Dendritic cell treated with granulocyte-macrophage colony-stimulating factor and Interleukin-4, amounts not matched to agents 40 ng/mL and 50 ng/mL, for 4 days (primary cell): ENCODE data around the gene TAF6.

Source experiments
- H3K27ac Mint-ChIP-seq: one replicate; pipeline ENCODE4 v1.8.0; 2022; ENCODE audit warnings: mild to moderate bottlenecking, mixed read lengths
- H3K27me3 Mint-ChIP-seq: one replicate; pipeline ENCODE4 v1.8.0; 2022; ENCODE audit warnings: mild to moderate bottlenecking, mixed read lengths
- H3K36me3 Mint-ChIP-seq: one replicate; pipeline ENCODE4 v1.8.0; 2022; ENCODE audit warnings: low read depth, mixed read lengths
- H3K4me1 Mint-ChIP-seq: one replicate; pipeline ENCODE4 v1.8.0; 2022; ENCODE audit warnings: low read depth, mixed read lengths
- H3K4me3 Mint-ChIP-seq: one replicate; pipeline ENCODE4 v1.8.0; 2022; ENCODE audit warnings: mild to moderate bottlenecking, moderate library complexity, mixed read lengths
- H3K9me3 Mint-ChIP-seq: one replicate; pipeline ENCODE4 v1.8.0; 2022; ENCODE audit warnings: mixed read lengths
- intact Hi-C: fragments of 100-400 bp; cut with micrococcal nuclease; formaldehyde crosslinking; loops from one replicate; pipeline ENCODE4 v1.15.0; 2022

TAF6 gene

GRCh38 chr7:100119072-100119969, at the start of gene TAF6, which contains the start of gene CNPY4:
TSS of gene TAF6 (minus strand) at chr7:100119358. CDS start at chr7:100114209, 5,149 bp downstream.
TSS of gene CNPY4 (plus strand) at chr7:100119634. CDS start at chr7:100119745, 111 bp downstream.
- peaks cover 46% of the 10 kb centered on the region for H3K4me1 Mint-ChIP-seq
- peak within 1 kb of the TSS; percentile 97 for H3K27ac Mint-ChIP-seq
- H3K9me3 Mint-ChIP-seq, result no peaks in the 10 kb centered on the region
- intact Hi-C loops, result loop anchor here (1.0 to 2.0 kb wide), 2 partner anchors 8 to 19 kb away; partner anchors contain the start of genes AP4M1 and MCM7
- H3K36me3 Mint-ChIP-seq, result peaks cover 35% of the 10 kb centered on the region
- H3K27me3 Mint-ChIP-seq, result no peaks in the 10 kb centered on the region
- peak within 1 kb of the TSS; percentile 100 for H3K4me3 Mint-ChIP-seq

GRCh38 chr7:100167912-100168323, 48.8 kb upstream of the TAF6 start:
- intact Hi-C loops, result no loop called here
- Mint-ChIP-seq H3K27ac (peak overlapping the region; percentile 64), H3K4me3 (peak overlapping the region; percentile 67), H3K27me3 (peaks cover 82% of the 10 kb centered on the region), H3K9me3 (no peaks in the 10 kb centered on the region), H3K36me3 (no peaks in the 10 kb centered on the region), H3K4me1 (peaks cover 39% of the 10 kb centered on the region)

- intact Hi-C loops, result no loop called here
- Mint-ChIP-seq H3K4me3 (peak overlapping the region; percentile 67), H3K27ac (peak overlapping the region; percentile 64), H3K27me3 (peaks cover 86% of the 10 kb centered on the region), H3K36me3 (no peaks in the 10 kb centered on the region), H3K9me3 (no peaks in the 10 kb centered on the region), H3K4me1 (peaks cover 39% of the 10 kb centered on the region)
These were observed 48.1 kb upstream of the TAF6 start for GRCh38 chr7:100166970-100167911.

GRCh38 chr7:100166317-100166940, 47.3 kb upstream of the TAF6 start:
- peaks cover 35% of the 10 kb centered on the region for H3K4me1 Mint-ChIP-seq
- intact Hi-C loops, result no loop called here
- H3K4me3 Mint-ChIP-seq, result peak overlapping the region; percentile 23

GRCh38 chr7:100163871-100164270, 44.7 kb upstream of the TAF6 start:
- no peaks in the 10 kb centered on the region for H3K9me3 Mint-ChIP-seq
- H3K27me3 Mint-ChIP-seq, result peaks cover 64% of the 10 kb centered on the region
- no peak overlapping the region for H3K4me3 Mint-ChIP-seq
- H3K4me1 Mint-ChIP-seq, result peaks cover 34% of the 10 kb centered on the region
- intact Hi-C loops, result no loop called here
- no peaks in the 10 kb centered on the region for H3K36me3 Mint-ChIP-seq
- no peak overlapping the region for H3K27ac Mint-ChIP-seq

More at GRCh38 chr7:100166317-100166940, 47.3 kb upstream of the TAF6 start:
- H3K9me3 Mint-ChIP-seq, result no peaks in the 10 kb centered on the region
- H3K36me3 Mint-ChIP-seq, result no peaks in the 10 kb centered on the region
- peak overlapping the region; percentile 64 for H3K27ac Mint-ChIP-seq
- peaks cover 81% of the 10 kb centered on the region for H3K27me3 Mint-ChIP-seq

GRCh38 chr7:100163006-100163531, 43.9 kb upstream of the TAF6 start:
- H3K36me3 Mint-ChIP-seq, result no peaks in the 10 kb centered on the region
- H3K9me3 Mint-ChIP-seq, result no peaks in the 10 kb centered on the region
- peaks cover 56% of the 10 kb centered on the region for H3K27me3 Mint-ChIP-seq
- no peak overlapping the region for H3K27ac Mint-ChIP-seq
- no peak overlapping the region for H3K4me3 Mint-ChIP-seq
- peaks cover 28% of the 10 kb centered on the region for H3K4me1 Mint-ChIP-seq
- intact Hi-C loops, result no loop called here

GRCh38 chr7:100160067-100160466, 40.9 kb upstream of the TAF6 start:
- Mint-ChIP-seq H3K27ac (no peak overlapping the region), H3K4me1 (peaks cover 36% of the 10 kb centered on the region), H3K27me3 (peaks cover 29% of the 10 kb centered on the region), H3K4me3 (no peak overlapping the region), H3K36me3 (peaks cover 28% of the 10 kb centered on the region), H3K9me3 (no peaks in the 10 kb centered on the region)
- intact Hi-C loops, result no loop called here

- intact Hi-C loops, result no loop called here
- Mint-ChIP-seq H3K36me3 (peaks cover 37% of the 10 kb centered on the region), H3K27ac (peak overlapping the region; percentile 88), H3K4me1 (peaks cover 45% of the 10 kb centered on the region), H3K27me3 (peaks cover 22% of the 10 kb centered on the region), H3K4me3 (peak overlapping the region; percentile 76), H3K9me3 (no peaks in the 10 kb centered on the region)
These were observed 40.0 kb upstream of the TAF6 start for GRCh38 chr7:100159099-100159623.

GRCh38 chr7:100158229-100159098, 39.3 kb upstream of the TAF6 start, which contains the start of gene TRAPPC14:
TSS of gene TRAPPC14 (minus strand) at chr7:100158723. CDS start at chr7:100158499, 224 bp downstream.
- peaks cover 44% of the 10 kb centered on the region for H3K36me3 Mint-ChIP-seq
- intact Hi-C loops, result loop anchor here (1.0 kb wide), 1 partner anchor 10 kb away; the partner anchor contains the start of gene LAMTOR4
- H3K4me3 Mint-ChIP-seq, result peak within 1 kb of the TSS; percentile 76
- peaks cover 15% of the 10 kb centered on the region for H3K27me3 Mint-ChIP-seq
- no peaks in the 10 kb centered on the region for H3K9me3 Mint-ChIP-seq
- H3K4me1 Mint-ChIP-seq, result peaks cover 52% of the 10 kb centered on the region
- peak within 1 kb of the TSS; percentile 88 for H3K27ac Mint-ChIP-seq

- Mint-ChIP-seq H3K9me3 (no peaks in the 10 kb centered on the region), H3K27ac (peak overlapping the region; percentile 88), H3K4me3 (peak overlapping the region; percentile 76), H3K4me1 (peaks cover 61% of the 10 kb centered on the region), H3K36me3 (peaks cover 53% of the 10 kb centered on the region), H3K27me3 (peaks cover 9% of the 10 kb centered on the region)
- intact Hi-C loops, result loop anchor here (1.0 kb wide), 1 partner anchor 9 kb away; the partner anchor contains the start of gene LAMTOR4
These were observed 38.4 kb upstream of the TAF6 start for GRCh38 chr7:100157334-100158228.

GRCh38 chr7:100157069-100157333, 37.8 kb upstream of the TAF6 start:
- H3K9me3 Mint-ChIP-seq, result no peaks in the 10 kb centered on the region
- peaks cover 59% of the 10 kb centered on the region for H3K36me3 Mint-ChIP-seq
- peak overlapping the region; percentile 88 for H3K27ac Mint-ChIP-seq
- intact Hi-C loops, result no loop called here
- peaks cover 67% of the 10 kb centered on the region for H3K4me1 Mint-ChIP-seq
- H3K27me3 Mint-ChIP-seq, result peaks cover 5% of the 10 kb centered on the region
- peak overlapping the region; percentile 76 for H3K4me3 Mint-ChIP-seq
